SK-N-SH (cell line): ENCODE data around the gene METTL17.

Experiments
- GABPA ChIP-seq: IDR thresholded peaks from 2 replicates; pipeline ENCODE4 v1.4.0; 2012; ENCODE audit warnings: low read depth, mild to moderate bottlenecking
- TF ChIP-seq, protein P1 (sequence below): IDR thresholded peaks from 2 replicates; pipeline ENCODE4 v1.6.1; 2012; ENCODE audit warnings: mild to moderate bottlenecking, low read depth, low read length, moderate library complexity

GRCh38 chr14:20978687-20979086, 11.1 kb upstream of the METTL17 start:
- no peak for TF ChIP-seq GABPA
- TF ChIP-seq, protein P1, sequence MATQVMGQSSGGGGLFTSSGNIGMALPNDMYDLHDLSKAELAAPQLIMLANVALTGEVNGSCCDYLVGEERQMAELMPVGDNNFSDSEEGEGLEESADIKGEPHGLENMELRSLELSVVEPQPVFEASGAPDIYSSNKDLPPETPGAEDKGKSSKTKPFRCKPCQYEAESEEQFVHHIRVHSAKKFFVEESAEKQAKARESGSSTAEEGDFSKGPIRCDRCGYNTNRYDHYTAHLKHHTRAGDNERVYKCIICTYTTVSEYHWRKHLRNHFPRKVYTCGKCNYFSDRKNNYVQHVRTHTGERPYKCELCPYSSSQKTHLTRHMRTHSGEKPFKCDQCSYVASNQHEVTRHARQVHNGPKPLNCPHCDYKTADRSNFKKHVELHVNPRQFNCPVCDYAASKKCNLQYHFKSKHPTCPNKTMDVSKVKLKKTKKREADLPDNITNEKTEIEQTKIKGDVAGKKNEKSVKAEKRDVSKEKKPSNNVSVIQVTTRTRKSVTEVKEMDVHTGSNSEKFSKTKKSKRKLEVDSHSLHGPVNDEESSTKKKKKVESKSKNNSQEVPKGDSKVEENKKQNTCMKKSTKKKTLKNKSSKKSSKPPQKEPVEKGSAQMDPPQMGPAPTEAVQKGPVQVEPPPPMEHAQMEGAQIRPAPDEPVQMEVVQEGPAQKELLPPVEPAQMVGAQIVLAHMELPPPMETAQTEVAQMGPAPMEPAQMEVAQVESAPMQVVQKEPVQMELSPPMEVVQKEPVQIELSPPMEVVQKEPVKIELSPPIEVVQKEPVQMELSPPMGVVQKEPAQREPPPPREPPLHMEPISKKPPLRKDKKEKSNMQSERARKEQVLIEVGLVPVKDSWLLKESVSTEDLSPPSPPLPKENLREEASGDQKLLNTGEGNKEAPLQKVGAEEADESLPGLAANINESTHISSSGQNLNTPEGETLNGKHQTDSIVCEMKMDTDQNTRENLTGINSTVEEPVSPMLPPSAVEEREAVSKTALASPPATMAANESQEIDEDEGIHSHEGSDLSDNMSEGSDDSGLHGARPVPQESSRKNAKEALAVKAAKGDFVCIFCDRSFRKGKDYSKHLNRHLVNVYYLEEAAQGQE = no peak
